Fibroblast of peridontal ligament (primary cell): ENCODE results near the gene AMFR.

Experiments used
- DNase-seq: peaks from one replicate; pipeline ENCODE4 v3.0.0-alpha.2; 2010; ENCODE audit errors: extremely low read depth

AMFR gene

GRCh38 chr16:56348168-56349085, 76.9 kb downstream of the AMFR start:
- no peak for DNase-seq

GRCh38 chr16:56347670-56348069, 77.7 kb downstream of the AMFR start:
- DNase-seq: no peak

GRCh38 chr16:56347166-56347565, 78.2 kb downstream of the AMFR start:
- DNase-seq: no peak

- DNase-seq: no peak
These were observed 79.0 kb downstream of the AMFR start for GRCh38 chr16:56346131-56346890.

GRCh38 chr16:56345406-56346050, 79.8 kb downstream of the AMFR start:
- no peak for DNase-seq

GRCh38 chr16:56344518-56345405, 80.6 kb downstream of the AMFR start:
- no peak for DNase-seq

GRCh38 chr16:56343661-56344517, 81.5 kb downstream of the AMFR start:
- no peak for DNase-seq

GRCh38 chr16:56341656-56342399, 83.5 kb downstream of the AMFR start:
- DNase-seq: no peak

GRCh38 chr16:56340864-56341365, 84.4 kb downstream of the AMFR start:
- no peak for DNase-seq

GRCh38 chr16:56340416-56340815, 84.9 kb downstream of the AMFR start:
- no peak for DNase-seq

- DNase-seq: no peak
These were observed 85.7 kb downstream of the AMFR start for GRCh38 chr16:56339431-56340195.

GRCh38 chr16:56338566-56339318, 86.6 kb downstream of the AMFR start:
- DNase-seq: no peak

- no peak for DNase-seq
These were observed 87.5 kb downstream of the AMFR start for GRCh38 chr16:56337858-56338325.

GRCh38 chr16:56337131-56337857, 88.1 kb downstream of the AMFR start:
- no peak for DNase-seq

- no peak for DNase-seq
These were observed 88.6 kb downstream of the AMFR start for GRCh38 chr16:56336711-56337110.

- no peak for DNase-seq
These were observed 89.2 kb downstream of the AMFR start for GRCh38 chr16:56336071-56336688.

GRCh38 chr16:56334761-56335160, 90.6 kb downstream of the AMFR start:
- no peak for DNase-seq
